ENCODE results near the gene CHD9.

DNA sequence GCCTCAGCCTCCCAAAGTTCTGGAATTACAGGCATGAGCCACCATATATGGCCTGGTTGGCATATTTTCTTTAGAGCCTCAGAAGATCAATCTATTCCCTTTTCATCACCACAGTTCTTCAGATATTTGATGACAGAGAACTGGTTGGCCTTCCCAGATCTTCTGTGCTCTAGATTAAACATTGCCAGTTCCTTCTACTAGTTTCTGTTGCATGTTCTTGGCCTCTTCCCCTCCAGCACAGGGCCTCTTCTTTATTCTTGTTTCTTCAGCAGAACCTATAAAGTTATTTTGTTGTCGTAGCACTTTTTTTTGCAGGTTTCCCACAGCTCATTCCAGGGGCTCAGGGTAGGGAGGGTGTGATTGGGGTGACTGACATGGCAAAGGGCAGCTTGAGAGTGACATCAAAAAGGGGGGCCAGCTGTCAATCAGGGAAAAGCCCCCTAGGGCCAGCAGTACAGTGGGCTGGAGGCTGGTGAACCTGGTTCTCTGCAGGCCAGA, 9.3 kb downstream of the CHD9 start:
- TF ChIP-seq, protein P1, sequence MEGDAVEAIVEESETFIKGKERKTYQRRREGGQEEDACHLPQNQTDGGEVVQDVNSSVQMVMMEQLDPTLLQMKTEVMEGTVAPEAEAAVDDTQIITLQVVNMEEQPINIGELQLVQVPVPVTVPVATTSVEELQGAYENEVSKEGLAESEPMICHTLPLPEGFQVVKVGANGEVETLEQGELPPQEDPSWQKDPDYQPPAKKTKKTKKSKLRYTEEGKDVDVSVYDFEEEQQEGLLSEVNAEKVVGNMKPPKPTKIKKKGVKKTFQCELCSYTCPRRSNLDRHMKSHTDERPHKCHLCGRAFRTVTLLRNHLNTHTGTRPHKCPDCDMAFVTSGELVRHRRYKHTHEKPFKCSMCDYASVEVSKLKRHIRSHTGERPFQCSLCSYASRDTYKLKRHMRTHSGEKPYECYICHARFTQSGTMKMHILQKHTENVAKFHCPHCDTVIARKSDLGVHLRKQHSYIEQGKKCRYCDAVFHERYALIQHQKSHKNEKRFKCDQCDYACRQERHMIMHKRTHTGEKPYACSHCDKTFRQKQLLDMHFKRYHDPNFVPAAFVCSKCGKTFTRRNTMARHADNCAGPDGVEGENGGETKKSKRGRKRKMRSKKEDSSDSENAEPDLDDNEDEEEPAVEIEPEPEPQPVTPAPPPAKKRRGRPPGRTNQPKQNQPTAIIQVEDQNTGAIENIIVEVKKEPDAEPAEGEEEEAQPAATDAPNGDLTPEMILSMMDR (IDR thresholded peaks at IDR 0.05): no peak
- TF ChIP-seq POLR2AphosphoS5 (IDR thresholded peaks at IDR 0.05; ENCODE audit: low read depth, low read length): no peak
- TF ChIP-seq, protein P2, sequence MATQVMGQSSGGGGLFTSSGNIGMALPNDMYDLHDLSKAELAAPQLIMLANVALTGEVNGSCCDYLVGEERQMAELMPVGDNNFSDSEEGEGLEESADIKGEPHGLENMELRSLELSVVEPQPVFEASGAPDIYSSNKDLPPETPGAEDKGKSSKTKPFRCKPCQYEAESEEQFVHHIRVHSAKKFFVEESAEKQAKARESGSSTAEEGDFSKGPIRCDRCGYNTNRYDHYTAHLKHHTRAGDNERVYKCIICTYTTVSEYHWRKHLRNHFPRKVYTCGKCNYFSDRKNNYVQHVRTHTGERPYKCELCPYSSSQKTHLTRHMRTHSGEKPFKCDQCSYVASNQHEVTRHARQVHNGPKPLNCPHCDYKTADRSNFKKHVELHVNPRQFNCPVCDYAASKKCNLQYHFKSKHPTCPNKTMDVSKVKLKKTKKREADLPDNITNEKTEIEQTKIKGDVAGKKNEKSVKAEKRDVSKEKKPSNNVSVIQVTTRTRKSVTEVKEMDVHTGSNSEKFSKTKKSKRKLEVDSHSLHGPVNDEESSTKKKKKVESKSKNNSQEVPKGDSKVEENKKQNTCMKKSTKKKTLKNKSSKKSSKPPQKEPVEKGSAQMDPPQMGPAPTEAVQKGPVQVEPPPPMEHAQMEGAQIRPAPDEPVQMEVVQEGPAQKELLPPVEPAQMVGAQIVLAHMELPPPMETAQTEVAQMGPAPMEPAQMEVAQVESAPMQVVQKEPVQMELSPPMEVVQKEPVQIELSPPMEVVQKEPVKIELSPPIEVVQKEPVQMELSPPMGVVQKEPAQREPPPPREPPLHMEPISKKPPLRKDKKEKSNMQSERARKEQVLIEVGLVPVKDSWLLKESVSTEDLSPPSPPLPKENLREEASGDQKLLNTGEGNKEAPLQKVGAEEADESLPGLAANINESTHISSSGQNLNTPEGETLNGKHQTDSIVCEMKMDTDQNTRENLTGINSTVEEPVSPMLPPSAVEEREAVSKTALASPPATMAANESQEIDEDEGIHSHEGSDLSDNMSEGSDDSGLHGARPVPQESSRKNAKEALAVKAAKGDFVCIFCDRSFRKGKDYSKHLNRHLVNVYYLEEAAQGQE (IDR thresholded peaks at IDR 0.05; ENCODE audit: insufficient read depth in 1 of 2, low read depth in 2 of 2, low read length in 1 of 2): no peak
- no peak for TF ChIP-seq SIN3A (IDR thresholded peaks at IDR 0.05; ENCODE audit: borderline replicate concordance, insufficient read depth, low read depth, low read length)
